GM12878 (cell line): Measurements from ENCODE around the gene SGCD. TPM values are rescaled to one million over a fixed set of nuclear protein-coding genes. Genes with fewer than 3 reads are reported as not detected.

Experiments
- ATAC-seq: fragments of 200-7000 bp; cut with Tn5 transposase; 3 replicates; pipeline ENCODE4 v1.9.1; 2020; ENCODE audit warnings: mild to moderate bottlenecking, moderate library complexity
- BruUV-seq: library from RNA; stranded (reverse); fragments of 400-500 nt; replicated peaks from 2 replicates; lab custom pipeline; 2021; lab: Mats Ljungman, UMichigan
- CTCF ChIA-PET: fragments of 300-600 bp; sonication (Branson Sonifier 250); formaldehyde crosslinking; extraction: SDS; loops from one replicate; lab custom pipeline; 2021; ENCODE audit warnings: inconsistent platforms; lab: Yijun Ruan, JAX
- POLR2A ChIA-PET: fragments of 350-600 bp; formaldehyde crosslinking; extraction: SDS; loops from one replicate; lab custom pipeline; 2021; ENCODE audit warnings: inconsistent platforms; lab: Charles Lee
- RAD21 ChIA-PET: fragments of 300-600 bp; sonication (Branson Sonifier 250); formaldehyde crosslinking; loops from one replicate; lab custom pipeline; 2023; ENCODE audit warnings: antibody characterized with exemption; ENCODE audit not compliant: unreplicated experiment; lab: Charles Lee
- SMC1A ChIA-PET: fragments of 300-600 bp; sonication (Branson Sonifier 250); formaldehyde crosslinking; loops from one replicate; lab custom pipeline; 2023; ENCODE audit not compliant: unreplicated experiment, uncharacterized antibody; lab: Charles Lee
- DNase-seq: peaks from one replicate; pipeline ENCODE4 v3.0.0-alpha.2; 2011; ENCODE audit warnings: low read depth, low spot score
- FAIRE-seq: peaks from 3 replicates; lab custom pipeline; 2011; peaks lifted over from hg19 to GRCh38; lab: Jason Lieb, UNC
- H2AFZ ChIP-seq: 2 replicates; pipeline ENCODE4 v1.6.0; 2011; ENCODE audit warnings: low read depth, low read length, control low read depth; ENCODE audit not compliant: control insufficient read depth
- H3K27ac ChIP-seq: 2 replicates; pipeline ENCODE4 v1.5.1; 2011; ENCODE audit warnings: control low read depth; ENCODE audit not compliant: control insufficient read depth, insufficient read depth
- H3K27me3 ChIP-seq, 2 experiments: replicated peaks in 1 of 2; 2 replicates each; pipeline versions ENCODE4 v1.6.0 to v1.6.1; 2011; ENCODE audit warnings: low read length in 1 of 2; ENCODE audit not compliant: control insufficient read depth in 2 of 2, insufficient read depth in 2 of 2
- H3K36me3 ChIP-seq, 2 experiments: 2 replicates each; pipeline ENCODE4 v1.5.1; 2011; ENCODE audit warnings: low read length in 1 of 2; ENCODE audit not compliant: control insufficient read depth in 2 of 2, insufficient read depth in 2 of 2
- H3K4me1 ChIP-seq: 2 replicates; pipeline ENCODE4 v1.6.1; 2011; ENCODE audit warnings: mild to moderate bottlenecking, low read length, moderate library complexity, mixed read lengths; ENCODE audit not compliant: control insufficient read depth, insufficient read depth
- H3K4me2 ChIP-seq: 2 replicates; pipeline ENCODE4 v1.6.0; 2011; ENCODE audit warnings: control low read depth; ENCODE audit not compliant: control insufficient read depth, insufficient read depth
- H3K4me3 ChIP-seq: fragments of 200-600 bp; sonication (generic); 2 replicates; pipeline ENCODE4 v1.5.1; 2016
- H3K79me2 ChIP-seq: 2 replicates; pipeline ENCODE4 v1.6.0; 2011; ENCODE audit warnings: low read length; ENCODE audit not compliant: control insufficient read depth, insufficient read depth
- H3K9ac ChIP-seq: 2 replicates; pipeline ENCODE4 v1.8.0; 2011; ENCODE audit warnings: low read length, control low read depth, mixed read lengths; ENCODE audit not compliant: control insufficient read depth, insufficient read depth
- H3K9me3 ChIP-seq: replicated peaks from 3 replicates; pipeline ENCODE4 v1.5.1; 2011; ENCODE audit warnings: mild to moderate bottlenecking, low read length; ENCODE audit not compliant: control insufficient read depth, insufficient read depth
- H4K20me1 ChIP-seq: 2 replicates; pipeline ENCODE4 v1.6.0; 2011; ENCODE audit not compliant: control insufficient read depth, insufficient read depth
- FOS ChIP-seq: IDR thresholded peaks from 3 replicates; pipeline ENCODE4 v1.6.1; 2011; ENCODE audit warnings: borderline replicate concordance; ENCODE audit not compliant: insufficient read length; ENCODE audit errors: extremely low read depth
- MXI1 ChIP-seq: fragments of 150-350 bp; IDR thresholded peaks from 2 replicates; pipeline ENCODE4 v1.6.1; 2011; ENCODE audit warnings: low read depth, mild to moderate bottlenecking, inconsistent platforms, low read length, improper control_type of control experiment
- NBN ChIP-seq: fragments of 450-650 bp; IDR thresholded peaks from 2 replicates; pipeline ENCODE4 v1.6.1; 2016
- NFYA ChIP-seq: IDR thresholded peaks from 2 replicates; pipeline ENCODE4 v1.6.1; 2011; ENCODE audit warnings: low read depth, mild to moderate bottlenecking, low read length, improper control_type of control experiment, borderline replicate concordance
- NR2C1 ChIP-seq: fragments of 450-650 bp; IDR thresholded peaks from 2 replicates; pipeline ENCODE4 v1.6.1; 2017; ENCODE audit warnings: antibody characterized with exemption, mild to moderate bottlenecking, moderate library complexity
- SPI1 ChIP-seq: IDR thresholded peaks from 2 replicates; pipeline ENCODE4 v1.6.1; 2011; ENCODE audit warnings: low read depth, mild to moderate bottlenecking, low read length, moderate library complexity, borderline replicate concordance; ENCODE audit not compliant: insufficient read depth
- STAT3 ChIP-seq: IDR thresholded peaks from 2 replicates; pipeline ENCODE4 v1.6.1; 2011; ENCODE audit warnings: low read depth, low read length, improper control_type of control experiment
- ZZZ3 ChIP-seq: IDR thresholded peaks from 2 replicates; pipeline ENCODE4 v1.6.1; 2011; ENCODE audit warnings: low read depth; ENCODE audit not compliant: control insufficient read depth, insufficient read length
- in situ Hi-C: fragments of 300-500 bp; cut with MboI; formaldehyde crosslinking; loops from 9 replicates; pipeline ENCODE4 v1.14.3; 2018; ENCODE audit warnings: mixed read lengths
- intact Hi-C: fragments of 100-400 bp; cut with micrococcal nuclease; formaldehyde crosslinking; loops from one replicate; pipeline ENCODE4 v1.14.2; 2022; ENCODE audit not compliant: unreplicated experiment
- polyA plus RNA-seq, 11 experiments: library from polyadenylated mRNA; depleted of rRNA in 4 of 11; unstranded in 6 of 11; stranded (reverse) in 5 of 11; fragments of >200 nt; fragmentation: Nextera tagmentation in 4 of 11; fragmentation: Illumina TruSeq in 1 of 11; extraction: Ambion mirVana in 4 of 11; extraction: Trizol in 1 of 11; gene quantifications; 1 replicate in 1 of 11; 2 replicates in 10 of 11; pipeline versions ENCODE4 v1.2.1 to v1.2.3, GENCODE V29; 2011 to 2016; ENCODE audit warnings: inconsistent platforms in 2 of 11, missing spikeins in 2 of 11, low read depth in 1 of 11
- total RNA-seq, 4 experiments: library from RNA; depleted of rRNA in 3 of 4; stranded (reverse); fragments of >200 nt in 3 of 4; fragmentation: Illumina TruSeq in 1 of 4; extraction: Trizol in 1 of 4; gene quantifications; 2 replicates each; pipeline versions ENCODE4 v1.2.1 to v1.2.3, GENCODE V29; 2013 to 2021
- TF ChIP-seq, protein P1 (sequence below): fragments of 450-650 bp; IDR thresholded peaks from 2 replicates; pipeline ENCODE4 v1.6.1; 2018; ENCODE audit warnings: borderline replicate concordance, mild to moderate bottlenecking; ENCODE audit not compliant: partially characterized antibody
- TF ChIP-seq, protein P2 (sequence below): fragments of 450-650 bp; IDR thresholded peaks from 2 replicates; pipeline ENCODE4 v1.6.1; 2018; ENCODE audit warnings: mild to moderate bottlenecking, low read depth, moderate library complexity; ENCODE audit not compliant: partially characterized antibody
- TF ChIP-seq, protein P3 (sequence below): IDR thresholded peaks from 2 replicates; pipeline ENCODE4 v1.6.1; 2012; ENCODE audit warnings: low read depth, low read length, improper control_type of control experiment

SGCD gene
- total and polyA plus RNA-seq, 10 of the 15 experiments (the other 5 are each of a cell fraction or from before 2014, with no cell fraction given): 0.06 TPM; not detected in 9

DNA sequence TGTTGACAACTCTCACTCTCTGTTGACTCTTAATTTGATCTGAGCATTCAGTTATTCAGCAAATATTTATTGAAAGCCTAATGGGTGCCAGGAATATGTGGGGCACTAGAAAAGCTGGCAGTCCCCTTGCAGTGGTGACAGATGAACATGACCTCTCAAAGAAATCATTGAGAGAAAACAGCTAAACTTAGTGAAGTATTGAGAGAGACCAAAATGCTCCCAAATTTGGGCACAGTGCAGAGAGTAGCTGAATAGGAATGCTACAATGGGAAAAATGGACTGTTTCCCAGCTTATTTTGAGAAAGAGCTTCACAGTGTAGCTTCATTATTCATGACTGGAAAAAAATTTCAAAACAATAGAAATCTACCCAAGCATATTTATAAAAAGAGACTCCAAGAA is 257.9 kb downstream of the SGCD start:
- intact Hi-C loops: no loop called here
- Histone ChIP-seq H3K79me2 (no peaks in the 10 kb centered on the region), H3K9me3 (no peaks in the 10 kb centered on the region), H3K36me3 (no peaks in the 10 kb centered on the region), H3K4me1 (no peaks in the 10 kb centered on the region), H3K27me3 (no peaks in the 10 kb centered on the region), H3K4me3 (no peak overlapping the region), H3K27ac (no peak overlapping the region), H3K9ac (no peak overlapping the region), H2AFZ (no peak overlapping the region), H3K4me2 (no peak overlapping the region), H4K20me1 (no peaks in the 10 kb centered on the region)
- SMC1A ChIA-PET: no interaction called here
- TF ChIP-seq, protein P1, sequence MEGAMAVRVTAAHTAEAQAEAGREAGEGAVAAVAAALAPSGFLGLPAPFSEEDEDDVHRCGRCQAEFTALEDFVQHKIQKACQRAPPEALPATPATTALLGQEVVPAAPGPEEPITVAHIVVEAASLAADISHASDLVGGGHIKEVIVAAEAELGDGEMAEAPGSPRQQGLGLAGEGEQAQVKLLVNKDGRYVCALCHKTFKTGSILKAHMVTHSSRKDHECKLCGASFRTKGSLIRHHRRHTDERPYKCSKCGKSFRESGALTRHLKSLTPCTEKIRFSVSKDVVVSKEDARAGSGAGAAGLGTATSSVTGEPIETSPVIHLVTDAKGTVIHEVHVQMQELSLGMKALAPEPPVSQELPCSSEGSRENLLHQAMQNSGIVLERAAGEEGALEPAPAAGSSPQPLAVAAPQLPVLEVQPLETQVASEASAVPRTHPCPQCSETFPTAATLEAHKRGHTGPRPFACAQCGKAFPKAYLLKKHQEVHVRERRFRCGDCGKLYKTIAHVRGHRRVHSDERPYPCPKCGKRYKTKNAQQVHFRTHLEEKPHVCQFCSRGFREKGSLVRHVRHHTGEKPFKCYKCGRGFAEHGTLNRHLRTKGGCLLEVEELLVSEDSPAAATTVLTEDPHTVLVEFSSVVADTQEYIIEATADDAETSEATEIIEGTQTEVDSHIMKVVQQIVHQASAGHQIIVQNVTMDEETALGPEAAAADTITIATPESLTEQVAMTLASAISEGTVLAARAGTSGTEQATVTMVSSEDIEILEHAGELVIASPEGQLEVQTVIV: no peak
- no peak for TF ChIP-seq STAT3
- TF ChIP-seq ZZZ3: no peak
- no peak for TF ChIP-seq NR2C1
- TF ChIP-seq, protein P2, sequence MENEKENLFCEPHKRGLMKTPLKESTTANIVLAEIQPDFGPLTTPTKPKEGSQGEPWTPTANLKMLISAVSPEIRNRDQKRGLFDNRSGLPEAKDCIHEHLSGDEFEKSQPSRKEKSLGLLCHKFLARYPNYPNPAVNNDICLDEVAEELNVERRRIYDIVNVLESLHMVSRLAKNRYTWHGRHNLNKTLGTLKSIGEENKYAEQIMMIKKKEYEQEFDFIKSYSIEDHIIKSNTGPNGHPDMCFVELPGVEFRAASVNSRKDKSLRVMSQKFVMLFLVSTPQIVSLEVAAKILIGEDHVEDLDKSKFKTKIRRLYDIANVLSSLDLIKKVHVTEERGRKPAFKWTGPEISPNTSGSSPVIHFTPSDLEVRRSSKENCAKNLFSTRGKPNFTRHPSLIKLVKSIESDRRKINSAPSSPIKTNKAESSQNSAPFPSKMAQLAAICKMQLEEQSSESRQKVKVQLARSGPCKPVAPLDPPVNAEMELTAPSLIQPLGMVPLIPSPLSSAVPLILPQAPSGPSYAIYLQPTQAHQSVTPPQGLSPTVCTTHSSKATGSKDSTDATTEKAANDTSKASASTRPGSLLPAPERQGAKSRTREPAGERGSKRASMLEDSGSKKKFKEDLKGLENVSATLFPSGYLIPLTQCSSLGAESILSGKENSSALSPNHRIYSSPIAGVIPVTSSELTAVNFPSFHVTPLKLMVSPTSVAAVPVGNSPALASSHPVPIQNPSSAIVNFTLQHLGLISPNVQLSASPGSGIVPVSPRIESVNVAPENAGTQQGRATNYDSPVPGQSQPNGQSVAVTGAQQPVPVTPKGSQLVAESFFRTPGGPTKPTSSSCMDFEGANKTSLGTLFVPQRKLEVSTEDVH: no peak
- TF ChIP-seq NFYA: no peak
- TF ChIP-seq, protein P3, sequence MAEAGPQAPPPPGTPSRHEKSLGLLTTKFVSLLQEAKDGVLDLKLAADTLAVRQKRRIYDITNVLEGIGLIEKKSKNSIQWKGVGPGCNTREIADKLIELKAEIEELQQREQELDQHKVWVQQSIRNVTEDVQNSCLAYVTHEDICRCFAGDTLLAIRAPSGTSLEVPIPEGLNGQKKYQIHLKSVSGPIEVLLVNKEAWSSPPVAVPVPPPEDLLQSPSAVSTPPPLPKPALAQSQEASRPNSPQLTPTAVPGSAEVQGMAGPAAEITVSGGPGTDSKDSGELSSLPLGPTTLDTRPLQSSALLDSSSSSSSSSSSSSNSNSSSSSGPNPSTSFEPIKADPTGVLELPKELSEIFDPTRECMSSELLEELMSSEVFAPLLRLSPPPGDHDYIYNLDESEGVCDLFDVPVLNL: no peak
- TF ChIP-seq NBN: no peak
- TF ChIP-seq SPI1: no peak
- no peak for TF ChIP-seq FOS
- no peak for TF ChIP-seq MXI1
- CTCF ChIA-PET: no interaction called here
- BruUV-seq: no TSS peak
- POLR2A ChIA-PET: no interaction called here
- DNase-seq (no peak), ATAC-seq (no peak), FAIRE-seq (no peak)
- in situ Hi-C loops: no loop called here
- RAD21 ChIA-PET: no interaction called here
